ENCODE data around the gene SCN2A. TPM values are rescaled to one million over a fixed set of nuclear protein-coding genes. Genes with fewer than 3 reads are reported as not detected.
"Not testable (repeated sequence)": the region's sequence is repeated elsewhere in the genome, so short reads cannot be mapped to it uniquely, and the experiment has no call there.

SCN2A gene
- total RNA-seq, 2 experiments from 2014 or later = not detected

GRCh38 chr2:165224941-165225340 is 14.3 kb upstream of the SCN2A start:
- Mint-ChIP-seq H3K4me1 (no peaks in the 10 kb centered on the region), H3K9me3 (no peaks in the 10 kb centered on the region), H3K27me3 (no peaks in the 10 kb centered on the region), H3K4me3 (no peak overlapping the region), H3K27ac (no peak overlapping the region), H3K36me3 (ENCODE audit: low read depth) (no peaks in the 10 kb centered on the region)
- no peak for DNase-seq
- ChIA-PET CTCF (no interaction called here), POLR2A (no interaction called here)

GRCh38 chr2:165227571-165227970 is 11.6 kb upstream of the SCN2A start:
- POLR2A ChIA-PET = no interaction called here
- H3K4me1 Mint-ChIP-seq = no peaks in the 10 kb centered on the region
- CTCF ChIA-PET = no interaction called here
- DNase-seq = no peak
- no peak overlapping the region for H3K27ac Mint-ChIP-seq
- H3K4me3 Mint-ChIP-seq = no peak overlapping the region
- no peaks in the 10 kb centered on the region for H3K9me3 Mint-ChIP-seq
- H3K36me3 Mint-ChIP-seq (ENCODE audit: low read depth) = no peaks in the 10 kb centered on the region
- H3K27me3 Mint-ChIP-seq = no peaks in the 10 kb centered on the region

- Mint-ChIP-seq H3K36me3 (ENCODE audit: low read depth) (no peaks in the 10 kb centered on the region), H3K27me3 (no peaks in the 10 kb centered on the region)
- POLR2A ChIA-PET = no interaction called here
Observed at GRCh38 chr2:165237056-165237455, 2.2 kb upstream of the SCN2A start.

GRCh38 chr2:165238295-165238694 is 919 bp upstream of the SCN2A start:
- POLR2A ChIA-PET = no interaction called here
- CTCF ChIA-PET = interaction anchor here (0.7 to 1.6 kb wide), 4 partner anchors 45 to 636 kb away, joined by 3 to 8 read pairs (median 4); no protein-coding TSS in a partner anchor
- Mint-ChIP-seq H3K27me3 (no peaks in the 10 kb centered on the region), H3K36me3 (ENCODE audit: low read depth) (no peaks in the 10 kb centered on the region), H3K9me3 (no peaks in the 10 kb centered on the region), H3K4me1 (no peaks in the 10 kb centered on the region), H3K4me3 (no peak overlapping the region), H3K27ac (no peak overlapping the region)
- no peak for DNase-seq

More at GRCh38 chr2:165237056-165237455, 2.2 kb upstream of the SCN2A start:
- DNase-seq = no peak
- Mint-ChIP-seq H3K27ac (no peak overlapping the region), H3K9me3 (no peaks in the 10 kb centered on the region), H3K4me1 (no peaks in the 10 kb centered on the region), H3K4me3 (no peak overlapping the region)
- CTCF ChIA-PET = no interaction called here

GRCh38 chr2:165239856-165240515 is 772 bp downstream of the SCN2A start:
- no peak overlapping the region for H3K4me3 Mint-ChIP-seq

GRCh38 chr2:165240916-165241315 is 1.7 kb downstream of the SCN2A start:
- no peaks in the 10 kb centered on the region for H3K9me3 Mint-ChIP-seq
- POLR2A ChIA-PET = no interaction called here

More at GRCh38 chr2:165239856-165240515, 772 bp downstream of the SCN2A start:
- DNase-seq = no peak
- no peaks in the 10 kb centered on the region for H3K4me1 Mint-ChIP-seq
- no peaks in the 10 kb centered on the region for H3K27me3 Mint-ChIP-seq
- H3K9me3 Mint-ChIP-seq = no peaks in the 10 kb centered on the region
- no peaks in the 10 kb centered on the region for H3K36me3 Mint-ChIP-seq (ENCODE audit: low read depth)
- ChIA-PET CTCF (interaction anchor here (1.0 to 1.6 kb wide), 3 partner anchors 10 to 634 kb away, joined by 3 to 8 read pairs (median 5); no protein-coding TSS in a partner anchor), POLR2A (no interaction called here)
- H3K27ac Mint-ChIP-seq = no peak overlapping the region

GRCh38 chr2:165245081-165245793 is 6.0 kb downstream of the SCN2A start:
- ChIA-PET POLR2A (no interaction called here), CTCF (no interaction called here)
- H3K27me3 Mint-ChIP-seq = no peaks in the 10 kb centered on the region
- no peaks in the 10 kb centered on the region for H3K4me1 Mint-ChIP-seq
- H3K36me3 Mint-ChIP-seq (ENCODE audit: low read depth) = no peaks in the 10 kb centered on the region
- H3K9me3 Mint-ChIP-seq = no peaks in the 10 kb centered on the region
- no peak overlapping the region for H3K4me3 Mint-ChIP-seq
- no peak overlapping the region for H3K27ac Mint-ChIP-seq
- no peak for DNase-seq

More at GRCh38 chr2:165240916-165241315, 1.7 kb downstream of the SCN2A start:
- CTCF ChIA-PET = no interaction called here
- no peak overlapping the region for H3K4me3 Mint-ChIP-seq
- no peak overlapping the region for H3K27ac Mint-ChIP-seq
- no peak for DNase-seq
- H3K27me3 Mint-ChIP-seq = no peaks in the 10 kb centered on the region
- H3K4me1 Mint-ChIP-seq = no peaks in the 10 kb centered on the region
- H3K36me3 Mint-ChIP-seq (ENCODE audit: low read depth) = no peaks in the 10 kb centered on the region

GRCh38 chr2:165248238-165248637 is 9.0 kb downstream of the SCN2A start:
- ChIA-PET CTCF (interaction anchor here (1.1 kb wide), 1 partner anchor 46 kb away, joined by 3 read pairs; no protein-coding TSS in a partner anchor), POLR2A (no interaction called here)
- no peaks in the 10 kb centered on the region for H3K36me3 Mint-ChIP-seq (ENCODE audit: low read depth)
- H3K27me3 Mint-ChIP-seq = no peaks in the 10 kb centered on the region
- no peaks in the 10 kb centered on the region for H3K9me3 Mint-ChIP-seq
- DNase-seq = no peak
- H3K4me1 Mint-ChIP-seq = no peaks in the 10 kb centered on the region
- no peak overlapping the region for H3K4me3 Mint-ChIP-seq
- no peak overlapping the region for H3K27ac Mint-ChIP-seq

GRCh38 chr2:165251366-165251765 is 12.2 kb downstream of the SCN2A start:
- H3K36me3 Mint-ChIP-seq (ENCODE audit: low read depth) = no peaks in the 10 kb centered on the region
- H3K27ac Mint-ChIP-seq = no peak overlapping the region
- POLR2A ChIA-PET = no interaction called here
- no peaks in the 10 kb centered on the region for H3K4me1 Mint-ChIP-seq
- H3K27me3 Mint-ChIP-seq = no peaks in the 10 kb centered on the region
- no peaks in the 10 kb centered on the region for H3K9me3 Mint-ChIP-seq
- no peak for DNase-seq
- H3K4me3 Mint-ChIP-seq = no peak overlapping the region
- CTCF ChIA-PET = no interaction called here

GRCh38 chr2:165253178-165253577 is 14.0 kb downstream of the SCN2A start:
- no peak overlapping the region for H3K27ac Mint-ChIP-seq

GRCh38 chr2:165256618-165257017 is 17.4 kb downstream of the SCN2A start:
- H3K4me1 Mint-ChIP-seq = no peaks in the 10 kb centered on the region
- H3K9me3 Mint-ChIP-seq = no peaks in the 10 kb centered on the region
- H3K36me3 Mint-ChIP-seq (ENCODE audit: low read depth) = no peaks in the 10 kb centered on the region
- ChIA-PET CTCF (no interaction called here), POLR2A (no interaction called here)
- no peak overlapping the region for H3K4me3 Mint-ChIP-seq
- no peak overlapping the region for H3K27ac Mint-ChIP-seq
- DNase-seq = no peak
- H3K27me3 Mint-ChIP-seq = no peaks in the 10 kb centered on the region

More at GRCh38 chr2:165253178-165253577, 14.0 kb downstream of the SCN2A start:
- Mint-ChIP-seq H3K9me3 (no peaks in the 10 kb centered on the region), H3K4me1 (no peaks in the 10 kb centered on the region), H3K36me3 (ENCODE audit: low read depth) (no peaks in the 10 kb centered on the region), H3K4me3 (no peak overlapping the region), H3K27me3 (no peaks in the 10 kb centered on the region)
- DNase-seq = no peak
- CTCF ChIA-PET = no interaction called here
- POLR2A ChIA-PET = no interaction called here

- CTCF ChIA-PET; H3K4me1 Mint-ChIP-seq; H3K4me3 Mint-ChIP-seq; H3K27me3 Mint-ChIP-seq; DNase-seq; H3K27ac Mint-ChIP-seq; H3K36me3 Mint-ChIP-seq (ENCODE audit: low read depth); POLR2A ChIA-PET; H3K9me3 Mint-ChIP-seq: not testable (repeated sequence)
Observed at GRCh38 chr2:165260347-165260746, 21.1 kb downstream of the SCN2A start.

- POLR2A ChIA-PET = no interaction called here
Observed at GRCh38 chr2:165268754-165269153, 29.5 kb downstream of the SCN2A start.

GRCh38 chr2:165273176-165273575 is 34.0 kb downstream of the SCN2A start:
- DNase-seq = no peak
- Mint-ChIP-seq H3K4me3 (no peak overlapping the region), H3K9me3 (no peaks in the 10 kb centered on the region), H3K27ac (no peak overlapping the region), H3K27me3 (no peaks in the 10 kb centered on the region), H3K4me1 (no peaks in the 10 kb centered on the region), H3K36me3 (ENCODE audit: low read depth) (no peaks in the 10 kb centered on the region)
- ChIA-PET POLR2A (no interaction called here), CTCF (no interaction called here)

More at GRCh38 chr2:165268754-165269153, 29.5 kb downstream of the SCN2A start:
- no peaks in the 10 kb centered on the region for H3K36me3 Mint-ChIP-seq (ENCODE audit: low read depth)
- no peak for DNase-seq
- H3K4me3 Mint-ChIP-seq = no peak overlapping the region
- no peaks in the 10 kb centered on the region for H3K9me3 Mint-ChIP-seq
- H3K27ac Mint-ChIP-seq = no peak overlapping the region
- H3K4me1 Mint-ChIP-seq = no peaks in the 10 kb centered on the region
- H3K27me3 Mint-ChIP-seq = no peaks in the 10 kb centered on the region
- CTCF ChIA-PET = no interaction called here
